ENCODE measurements around the gene ZNF385D.
"Not testable (repeated sequence)": the region's sequence is repeated elsewhere in the genome, so short reads cannot be mapped to it uniquely, and the experiment has no call there.

The ZNF385D gene

DNA sequence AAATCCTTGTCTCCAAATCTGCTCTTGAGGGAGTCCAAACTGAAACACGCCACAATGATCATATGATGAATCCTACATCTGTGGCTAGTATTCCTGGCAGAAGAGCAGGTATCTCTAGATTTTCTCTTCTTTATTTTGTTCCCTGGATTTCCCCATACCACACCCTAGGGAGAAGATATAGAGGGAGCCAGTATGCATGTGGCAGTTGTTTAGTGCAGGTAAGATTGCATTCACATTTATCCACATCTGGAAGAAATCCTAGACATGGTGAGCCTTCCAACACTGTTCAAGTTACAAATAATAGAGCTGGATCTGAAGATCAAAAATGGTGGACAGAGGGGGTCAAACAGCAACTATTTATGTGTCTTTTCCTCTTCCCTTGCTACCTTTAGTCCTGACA, 316.7 kb downstream of the ZNF385D start:
- DNase-seq = no peak

DNA sequence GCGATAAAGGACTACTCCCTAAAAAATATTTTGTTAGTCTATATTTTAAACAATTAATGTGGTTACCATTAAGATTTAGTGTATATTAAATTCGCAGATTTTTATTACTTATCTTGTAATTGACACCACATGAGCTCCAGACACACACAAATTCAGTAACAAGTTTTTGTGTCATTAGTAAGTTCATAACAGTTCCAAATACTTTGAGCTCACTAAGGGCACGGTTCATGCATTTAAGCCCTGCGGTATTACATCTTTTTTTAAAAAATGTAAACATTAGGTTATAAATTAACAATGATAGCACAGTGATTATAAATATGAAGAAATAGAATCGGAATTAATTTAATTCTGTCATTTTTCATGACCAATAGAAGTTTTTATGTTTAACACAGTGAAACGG, 317.3 kb downstream of the ZNF385D start:
- no peak for DNase-seq

DNA sequence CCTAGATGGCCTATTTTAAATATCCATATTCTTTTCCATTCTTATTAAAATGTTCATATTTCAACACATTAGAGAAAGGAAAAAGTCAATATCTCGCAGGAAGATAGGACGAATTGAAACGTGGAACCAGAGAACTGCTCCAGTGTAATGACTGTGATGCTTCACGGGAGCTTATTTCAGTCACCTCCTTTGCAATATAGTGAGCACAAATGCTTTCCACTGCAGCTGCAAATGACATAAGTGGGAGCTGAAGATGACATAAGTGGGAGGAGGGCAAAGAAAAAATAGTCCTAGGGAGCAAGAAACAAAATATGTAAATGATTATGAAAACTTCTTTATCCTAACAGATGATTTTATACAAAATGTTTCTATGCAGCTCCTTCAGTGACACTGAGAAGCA, 324.1 kb downstream of the ZNF385D start:
- no peak for DNase-seq

DNA sequence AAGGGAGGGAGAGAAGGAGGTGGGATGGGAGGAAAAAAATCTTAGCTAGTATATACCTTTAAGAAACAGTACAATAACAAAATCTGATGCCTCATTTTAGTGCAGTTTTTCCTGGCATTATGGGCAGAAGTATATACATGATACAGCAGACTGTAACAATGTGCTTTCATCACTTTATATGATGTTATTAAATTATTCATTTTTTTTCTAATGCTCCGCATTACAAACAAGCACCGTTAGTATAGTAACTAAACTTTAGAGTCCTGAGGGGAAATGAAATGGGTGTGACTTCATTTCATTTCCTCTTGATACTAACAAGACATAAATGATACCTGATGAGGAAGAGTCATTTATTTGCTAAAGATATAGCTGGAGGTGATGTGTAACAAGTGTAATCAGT, 325.3 kb downstream of the ZNF385D start:
- no peak for DNase-seq

DNA sequence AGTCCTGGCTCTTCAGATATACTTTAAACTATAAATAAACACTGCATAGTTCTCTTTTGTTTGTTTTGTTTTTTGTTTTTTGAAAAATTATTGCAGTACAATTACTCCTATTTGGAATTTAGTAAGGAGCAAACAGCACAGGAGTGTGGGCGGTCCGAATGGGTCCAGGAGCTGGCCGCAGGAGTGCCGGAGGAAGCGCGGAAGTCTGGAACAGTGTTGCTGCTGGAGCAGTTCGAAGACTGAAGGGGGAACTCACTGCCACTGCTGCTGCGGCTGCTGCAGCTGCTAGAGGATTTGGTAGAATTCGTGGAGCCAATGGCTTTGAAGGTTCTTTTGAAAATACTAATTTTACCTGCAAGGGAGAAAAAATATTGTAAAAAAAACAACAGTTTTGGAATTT, 329.9 kb downstream of the ZNF385D start:
- DNase-seq = no peak

DNA sequence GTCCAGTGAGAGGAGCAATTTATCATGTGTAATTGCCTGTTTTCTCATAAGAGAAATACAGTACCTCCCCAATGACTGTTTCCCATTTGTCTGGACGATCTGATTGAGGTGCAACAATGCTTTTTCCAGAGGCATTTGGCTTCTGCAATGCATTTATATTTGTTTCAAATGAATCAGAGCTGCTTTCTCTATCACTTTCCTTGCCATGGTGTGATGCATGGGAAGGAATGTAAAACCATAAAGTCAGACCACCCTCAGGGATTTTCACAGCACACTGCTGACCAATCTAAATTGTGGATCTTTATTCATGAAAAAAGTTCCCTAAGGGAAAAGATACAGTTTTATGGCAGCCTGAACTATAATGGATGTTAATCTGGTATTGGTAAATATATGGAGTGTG, 333.0 kb downstream of the ZNF385D start:
- no peak for DNase-seq

DNA sequence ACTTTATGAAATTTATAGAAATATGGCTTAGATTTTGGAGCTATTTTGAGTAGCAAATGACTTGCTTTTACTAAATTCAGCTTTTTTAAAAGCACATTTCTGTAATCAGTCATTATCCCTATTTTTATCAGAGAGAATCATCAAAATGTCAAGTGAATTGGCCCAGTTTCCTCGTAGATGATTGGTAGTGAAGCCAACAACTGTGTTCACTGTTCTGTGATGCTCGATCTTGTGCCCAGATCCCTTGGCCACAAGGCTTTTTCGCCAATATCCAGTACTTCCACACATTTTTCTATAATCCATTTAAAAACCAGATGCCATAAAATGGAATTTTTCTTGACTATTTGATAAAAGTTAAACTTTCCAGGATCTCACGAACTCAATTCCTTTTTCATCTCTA, 336.5 kb downstream of the ZNF385D start:
- no peak for DNase-seq

DNA sequence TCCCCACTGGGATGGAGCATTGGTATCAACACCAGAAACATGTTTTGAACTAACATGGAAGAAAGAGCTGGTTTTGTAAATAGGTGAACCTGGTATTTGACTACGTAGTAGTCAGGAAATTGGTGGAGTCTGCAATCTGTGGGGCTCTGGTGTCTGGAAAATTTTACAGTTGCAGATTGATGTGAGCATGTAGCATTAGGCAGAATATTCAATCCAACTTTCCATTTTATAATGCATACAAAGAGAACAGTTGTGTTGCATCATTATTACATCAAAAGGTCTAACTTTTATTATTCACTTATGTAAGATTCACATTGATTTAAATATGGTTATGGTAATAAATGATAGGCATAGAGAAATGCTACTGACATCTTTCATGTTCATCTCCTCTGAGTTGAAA, 340.0 kb downstream of the ZNF385D start:
- no peak for DNase-seq

DNA sequence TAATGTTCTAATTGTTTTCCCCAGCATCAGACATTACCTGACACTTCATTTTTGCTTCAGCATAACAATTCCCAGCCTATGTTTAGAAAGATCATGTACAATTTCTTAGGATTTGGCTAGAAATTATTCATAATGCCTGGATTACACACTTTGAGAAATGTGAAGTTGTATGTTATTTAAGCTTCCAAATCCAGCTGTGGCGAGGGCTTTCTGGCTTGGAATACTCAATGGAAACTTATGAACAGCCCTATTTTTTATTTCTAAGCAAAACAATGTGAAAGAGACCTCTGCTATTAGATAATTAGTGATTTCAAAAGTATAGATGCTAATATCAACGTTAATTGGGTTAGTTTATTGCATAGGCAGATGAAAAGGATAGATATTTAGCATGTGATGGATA, 341.6 kb downstream of the ZNF385D start:
- DNase-seq = no peak

DNA sequence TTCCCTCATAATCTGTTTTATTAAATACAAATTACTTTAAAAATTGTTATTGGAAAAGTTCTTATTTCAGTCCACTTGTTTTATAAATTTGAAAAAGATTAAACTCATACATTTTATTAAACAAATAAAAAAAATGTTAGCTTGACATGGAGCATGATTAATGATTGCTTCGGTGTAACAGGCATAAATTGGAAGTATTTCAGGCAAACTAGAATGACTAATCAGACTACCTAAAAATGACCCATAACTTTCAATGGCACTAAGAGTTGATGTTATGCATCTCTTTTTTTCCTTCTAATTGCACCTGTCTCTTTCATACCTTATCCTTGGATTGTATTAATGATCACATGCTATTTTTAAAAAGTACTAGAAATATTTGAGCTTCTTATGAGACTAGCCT, 343.3 kb downstream of the ZNF385D start:
- DNase-seq = no peak

DNA sequence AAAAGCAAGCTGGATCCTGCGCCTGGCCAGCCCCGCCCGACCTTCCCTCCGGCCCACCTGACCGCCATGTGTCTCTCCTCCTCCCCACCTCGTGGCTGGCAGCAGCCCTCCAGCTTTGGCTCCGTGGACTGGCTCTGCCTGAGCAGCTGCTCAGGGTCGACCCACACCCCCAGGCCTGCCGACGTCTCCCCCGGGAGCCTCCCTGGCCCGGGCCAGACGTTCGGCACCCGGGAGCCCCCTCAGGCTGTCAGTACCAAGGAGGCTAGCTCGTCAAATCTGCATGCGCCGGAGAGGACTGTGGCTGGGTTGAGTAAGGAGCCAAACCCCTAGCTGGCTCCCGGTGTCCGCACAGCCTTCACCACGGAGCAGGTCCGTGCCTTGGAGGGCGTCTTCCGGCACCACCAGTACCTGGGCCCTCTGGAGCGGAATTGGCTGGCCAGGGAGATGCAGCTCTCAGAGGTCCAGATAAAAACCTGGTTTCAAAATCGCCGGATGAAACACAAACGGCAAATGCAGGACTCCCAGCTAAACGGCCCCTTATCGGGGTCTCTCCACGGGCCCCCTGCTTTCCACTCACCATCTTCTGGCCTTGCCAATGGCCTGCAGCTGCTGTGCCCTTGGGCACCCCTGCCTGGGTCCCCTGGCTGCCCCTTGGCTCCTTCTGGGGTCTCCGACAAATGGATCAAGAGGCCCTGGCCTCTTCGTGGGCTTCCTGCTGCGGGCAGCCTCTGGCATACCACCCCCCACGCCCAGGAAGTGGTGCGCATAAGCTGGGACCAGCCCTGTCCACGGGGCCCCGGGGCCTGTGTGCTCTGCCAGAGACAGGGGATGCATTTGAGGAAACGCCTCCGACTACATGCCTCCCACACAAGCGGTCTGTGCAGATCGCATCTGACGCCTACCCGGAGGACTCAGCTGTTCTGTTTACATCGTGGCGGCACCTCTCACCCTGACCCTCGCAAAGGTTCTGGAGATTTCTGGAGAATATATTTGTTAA, 345.0 kb downstream of the ZNF385D start:
- no peak for DNase-seq

DNA sequence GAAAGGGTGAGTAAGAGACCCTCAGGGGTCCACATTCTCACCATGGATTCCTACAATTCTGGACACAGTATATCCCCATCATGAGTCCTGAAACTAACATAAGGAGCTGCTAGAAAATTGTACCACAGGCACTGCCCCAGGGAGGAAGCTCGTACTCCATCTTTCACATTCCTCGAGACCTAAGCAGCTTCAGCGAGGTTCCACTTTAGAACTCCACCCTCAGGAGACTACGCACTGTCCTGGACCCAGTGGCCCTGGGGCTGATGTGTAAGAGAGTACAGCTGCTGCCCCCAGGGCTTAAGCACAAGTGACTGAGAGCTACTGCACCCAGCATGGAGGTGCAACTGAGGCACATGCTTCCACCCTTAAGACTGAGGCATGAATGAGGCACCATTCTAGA, 352.5 kb downstream of the ZNF385D start:
- no peak for DNase-seq

DNA sequence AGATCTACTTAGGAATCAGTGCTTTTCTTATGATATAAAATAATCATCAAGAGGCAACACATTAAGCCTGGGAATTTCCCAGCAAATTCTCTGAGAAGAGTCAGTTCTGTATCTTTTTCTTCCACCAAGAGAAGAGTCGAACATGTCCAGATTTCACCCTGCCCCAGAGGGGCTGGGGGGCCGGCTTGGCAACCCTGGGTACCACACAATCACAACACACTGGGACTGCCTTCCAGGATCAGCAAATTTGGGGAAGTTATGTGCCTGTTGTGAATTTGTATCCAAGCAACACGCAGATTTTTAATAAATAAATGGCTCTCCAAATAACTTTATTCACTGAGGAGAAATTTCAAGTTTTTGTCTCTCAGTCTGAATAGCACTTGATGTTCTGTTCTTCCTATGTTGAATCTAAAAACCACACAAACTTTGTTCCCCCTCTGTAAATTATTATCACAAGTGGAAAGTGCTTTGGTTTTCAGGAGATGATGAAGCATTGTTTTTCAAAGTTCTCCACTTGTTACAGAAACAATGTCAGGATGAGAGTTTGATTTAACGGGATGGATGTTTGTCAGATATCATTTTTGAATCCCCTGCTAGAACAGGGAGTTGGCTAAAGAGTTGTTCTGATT, 357.2 kb downstream of the ZNF385D start:
- DNase-seq = no peak

DNA sequence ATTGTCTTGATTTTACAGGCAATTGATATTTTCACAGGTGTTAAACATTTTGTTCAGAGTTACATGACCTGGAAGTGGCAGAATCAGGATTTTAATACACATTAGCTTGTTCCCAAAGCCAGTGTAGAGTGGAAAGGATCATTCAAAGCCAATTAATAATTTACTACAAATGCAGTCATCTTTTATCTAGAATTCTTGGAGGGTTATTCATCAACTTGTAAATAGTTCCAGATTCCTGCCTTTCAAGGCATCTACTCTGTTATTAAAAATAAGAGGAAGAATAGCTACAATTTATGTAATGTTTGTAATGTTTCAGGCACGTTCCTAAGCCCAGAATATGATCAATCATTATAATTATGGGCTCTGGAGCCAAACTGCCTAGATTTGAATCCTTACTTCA, 358.5 kb downstream of the ZNF385D start:
- DNase-seq = no peak

DNA sequence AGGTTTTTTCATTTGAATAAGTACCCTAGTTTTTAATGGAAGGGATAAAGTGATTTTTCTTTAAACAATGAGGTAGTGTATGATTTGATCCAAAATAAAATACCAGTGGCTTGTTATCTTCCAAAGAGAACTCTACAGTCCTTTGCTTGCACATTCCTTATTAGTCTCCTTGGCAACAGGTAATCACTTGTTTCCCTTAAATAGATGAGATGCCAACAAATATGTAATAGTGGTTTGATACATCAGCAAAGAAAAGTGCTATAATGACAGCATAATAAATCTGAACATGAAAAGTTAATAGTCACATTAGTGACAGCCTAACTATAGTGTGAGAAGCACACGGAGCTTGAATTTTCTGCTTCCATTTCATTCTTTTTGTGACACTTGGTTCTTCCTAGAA, 360.2 kb downstream of the ZNF385D start:
- DNase-seq = no peak

DNA sequence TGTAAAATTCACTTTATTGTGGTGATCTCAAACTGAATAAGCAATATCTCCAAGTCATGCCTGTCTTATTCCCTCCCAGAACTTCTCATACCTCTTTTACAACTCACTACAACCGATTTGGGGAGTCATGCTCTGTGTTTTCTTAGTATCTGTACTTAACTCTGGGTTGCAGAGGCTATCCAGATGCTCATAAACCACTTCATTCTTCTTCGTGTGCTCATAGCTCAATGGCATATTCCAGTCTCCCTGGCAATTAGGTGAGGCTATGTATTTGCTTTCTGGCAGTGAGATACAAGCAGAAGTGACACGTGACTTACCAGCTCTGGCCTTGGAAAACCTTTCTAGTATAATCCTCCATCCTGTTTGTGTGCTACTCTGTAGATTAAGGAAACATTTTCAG, 360.9 kb downstream of the ZNF385D start:
- no peak for DNase-seq

DNA sequence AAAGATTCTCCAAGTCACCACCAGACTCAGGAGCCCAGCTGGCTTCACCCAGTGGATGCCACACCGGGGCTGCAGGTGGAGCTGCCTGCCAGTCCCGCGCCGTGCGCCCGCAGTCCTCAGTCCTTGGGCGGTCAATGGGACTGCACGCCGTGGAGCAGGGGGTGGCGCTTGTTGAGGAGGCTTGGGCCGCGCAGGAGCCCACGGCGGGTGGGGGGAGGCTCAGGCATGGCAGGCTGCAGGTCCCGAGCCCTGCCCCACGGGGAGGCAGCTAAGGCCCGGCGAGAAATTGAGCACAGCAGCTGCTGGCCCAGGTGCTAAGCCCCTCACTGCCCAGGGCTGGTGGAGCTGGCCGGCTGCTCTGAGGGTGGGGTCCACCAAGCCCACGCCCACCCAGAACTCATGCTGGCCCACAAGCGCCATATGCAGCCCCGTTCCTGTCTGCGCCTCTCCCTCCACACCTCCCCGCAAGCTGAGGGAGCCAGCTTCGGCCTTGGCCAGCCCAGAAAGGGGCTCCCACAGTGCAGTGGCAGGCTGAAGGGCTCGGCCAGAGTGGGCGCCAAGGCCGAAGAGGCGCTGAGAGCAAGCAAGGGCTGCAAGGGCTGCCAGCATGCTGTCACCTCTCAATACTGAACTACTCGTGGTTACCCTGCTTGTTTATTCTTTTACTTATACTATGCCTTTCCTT, 363.7 kb downstream of the ZNF385D start:
- DNase-seq = not testable (repeated sequence)

DNA sequence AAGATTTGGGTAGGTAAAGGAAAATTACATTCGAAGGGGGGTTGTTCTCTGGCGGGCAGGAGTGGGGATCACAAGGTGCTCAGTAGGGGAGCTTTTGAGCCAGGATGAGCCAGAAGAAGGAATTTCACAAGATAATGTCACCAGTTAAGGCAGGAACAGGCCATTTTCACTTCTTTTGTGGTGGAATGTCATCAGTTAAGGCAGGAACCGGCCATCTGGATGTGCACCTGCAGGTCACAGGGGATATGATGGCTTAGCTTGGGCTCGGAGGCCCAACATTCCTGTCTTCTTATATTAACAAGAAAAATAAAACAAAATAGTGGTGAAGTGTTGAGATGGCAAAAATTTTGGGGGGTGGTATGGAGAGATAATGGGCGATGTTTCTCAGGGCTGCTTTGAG, 373.0 kb downstream of the ZNF385D start:
- DNase-seq = not testable (repeated sequence)

DNA sequence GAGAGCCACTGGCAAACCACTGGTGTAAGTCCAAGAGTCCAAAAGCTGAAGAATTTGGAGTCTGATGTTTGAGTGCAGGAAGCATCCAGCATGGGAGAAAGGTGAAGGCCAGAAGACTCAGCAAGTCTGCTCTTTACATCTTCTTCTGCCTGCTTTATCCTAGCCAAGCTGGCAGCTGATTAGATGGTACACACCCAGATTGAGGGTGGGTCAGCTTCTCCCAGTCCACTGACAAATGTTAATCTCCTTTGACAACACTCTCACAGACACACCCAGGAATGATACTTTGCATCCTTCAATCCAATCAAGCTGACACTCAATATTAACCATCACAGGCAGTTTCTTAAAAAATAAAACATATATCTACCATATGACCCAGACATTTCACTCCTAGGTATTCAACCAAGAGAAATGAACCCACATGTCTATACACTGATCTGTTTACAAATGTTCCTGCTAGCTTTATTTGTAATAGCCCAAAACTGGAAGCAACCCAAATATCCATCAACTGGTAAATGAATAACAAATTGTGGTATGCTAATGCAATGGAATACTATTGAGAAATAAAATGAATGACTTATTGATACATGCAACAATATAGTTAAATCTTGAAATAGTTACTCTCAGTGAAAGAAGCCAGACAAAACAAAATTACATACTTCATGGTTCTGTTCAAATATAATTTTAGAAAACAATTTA, 373.8 kb downstream of the ZNF385D start:
- peak; percentile 5 for DNase-seq

DNA sequence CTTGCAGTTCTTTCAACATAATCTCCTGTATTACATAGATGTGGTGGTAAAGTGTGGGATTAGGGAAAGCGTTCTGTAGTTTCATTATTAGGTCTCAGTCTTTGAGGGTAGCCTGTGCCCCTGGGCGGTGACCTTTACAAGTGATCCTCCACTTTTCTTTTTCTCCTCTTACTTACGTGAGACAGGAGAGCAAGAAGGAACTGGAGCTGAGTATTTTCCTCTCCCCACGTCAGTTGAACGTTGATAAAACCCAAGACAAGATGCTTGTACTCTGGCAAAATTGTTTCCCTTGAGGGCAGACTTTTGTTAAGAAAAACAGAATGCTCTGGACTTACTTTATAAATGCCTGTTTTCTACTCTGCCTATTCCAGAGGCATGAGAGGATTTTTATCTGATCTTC, 378.7 kb downstream of the ZNF385D start:
- DNase-seq = no peak
